ENCODE data around the gene IFNG-AS1.

GRCh38 chr12:68020049-68020448, 30.8 kb downstream of the IFNG-AS1 start:
- TF ChIP-seq CTCF (IDR thresholded peaks at IDR 0.05) (no peak), POLR2A (IDR thresholded peaks at IDR 0.05; ENCODE audit: low read depth) (no peak), POLR2AphosphoS5 (IDR thresholded peaks at IDR 0.05) (no peak)

Measured in esophagus muscularis mucosa (tissue), 3 donors.